Thymus (tissue), 11 donors: ENCODE data around the gene TNIP2. TPM values are rescaled to one million over a fixed set of nuclear protein-coding genes. Genes with fewer than 3 reads are reported as not detected.
A peak's percentile ranks its signal among the peaks of the same experiment; 100 is the strongest.

Experiments
- DNase-seq, 9 donors: peaks; one replicate each; pipeline ENCODE4 v3.0.0-alpha.2; 2013; ENCODE audit warnings: low spot score in 9 of 9, low read depth in 6 of 9, missing footprints in 1 of 9
- H3K27ac ChIP-seq, 2 donors: one replicate each; pipeline ENCODE4 v1.5.1; 2013; ENCODE audit warnings: control low read depth in 1 of 2, low read depth in 1 of 2, low read length in 1 of 2, mild to moderate bottlenecking in 1 of 2, moderate library complexity in 1 of 2
- H3K27me3 ChIP-seq, 2 donors: one replicate each; pipeline ENCODE4 v1.5.1; 2013; ENCODE audit warnings: low read length in 1 of 2; ENCODE audit not compliant: control insufficient read depth in 2 of 2, insufficient read depth in 1 of 2
- H3K36me3 ChIP-seq, 2 donors: one replicate each; pipeline ENCODE4 v1.5.1; 2013; ENCODE audit warnings: low read length in 1 of 2, mild to moderate bottlenecking in 1 of 2, moderate library complexity in 1 of 2; ENCODE audit not compliant: control insufficient read depth in 2 of 2, insufficient read depth in 2 of 2
- H3K4me1 ChIP-seq, 2 donors: one replicate each; pipeline ENCODE4 v1.5.1; 2013; ENCODE audit warnings: low read length in 2 of 2; ENCODE audit not compliant: control insufficient read depth in 2 of 2, insufficient read depth in 2 of 2
- H3K4me3 ChIP-seq, 2 donors: one replicate each; pipeline ENCODE4 v1.5.1; 2013; ENCODE audit warnings: low read length in 2 of 2, control low read depth in 1 of 2, mild to moderate bottlenecking in 1 of 2
- H3K9me3 ChIP-seq, 2 donors: one replicate each; pipeline ENCODE4 v1.5.1; 2013; ENCODE audit warnings: low read length in 1 of 2, mild to moderate bottlenecking in 1 of 2; ENCODE audit not compliant: control insufficient read depth in 2 of 2, insufficient read depth in 1 of 2
- WGBS: extraction: QIAGEN DNeasy Blood & Tissue Kit; methylation state at CpG from one replicate; pipeline ENCODE4 v1.1.7; 2013; 5-methylcytosine and 5-hydroxymethylcytosine counted together
- polyA plus RNA-seq: library from polyadenylated mRNA; stranded (reverse); fragments of 200-250 nt; gene quantifications from one replicate; pipeline ENCODE4 v1.2.3, GENCODE V29; 2013
- total RNA-seq: library from RNA; stranded (reverse); fragments of 120-200 nt; gene quantifications from one replicate; pipeline ENCODE4 v1.2.4, GENCODE V29; 2013
- donor health status: healthy.

Gene TNIP2
- total and polyA plus RNA-seq, 2 donors = 19.7 to 41.8 TPM

DNA sequence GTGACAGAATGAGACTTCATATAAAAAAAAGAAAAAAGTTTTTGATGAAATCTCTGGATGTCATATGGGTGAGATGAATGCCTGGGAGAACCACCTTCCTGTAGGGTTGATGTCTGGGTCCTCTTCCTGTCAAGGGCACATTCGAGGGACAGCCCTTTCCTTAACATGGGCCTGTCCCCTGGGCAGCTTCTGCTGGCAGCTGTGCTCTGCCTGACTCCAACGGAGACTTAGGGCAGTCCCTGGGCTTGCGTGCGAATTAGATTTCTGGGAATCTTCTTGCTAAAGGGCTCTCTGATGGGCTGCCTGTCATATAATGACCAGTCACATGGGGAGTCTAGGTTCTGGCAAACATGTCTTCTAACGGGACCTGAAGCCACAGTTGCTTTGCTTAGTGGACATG lies 40.7 kb downstream of the TNIP2 start:
- peaks cover 0 to 11% of the 10 kb centered on the region in 2 donors for H3K4me1 ChIP-seq
- peaks cover 38 to 40% of the 10 kb centered on the region in 2 donors for H3K36me3 ChIP-seq
- no peak overlapping the region for H3K27ac ChIP-seq
- H3K4me3 ChIP-seq = no peak overlapping the region
- H3K9me3 ChIP-seq = no peaks in the 10 kb centered on the region
- no peaks in the 10 kb centered on the region for H3K27me3 ChIP-seq
- WGBS = 86% methylated on average over 5 of the region's 5 CpGs
- DNase-seq = no peak

DNA sequence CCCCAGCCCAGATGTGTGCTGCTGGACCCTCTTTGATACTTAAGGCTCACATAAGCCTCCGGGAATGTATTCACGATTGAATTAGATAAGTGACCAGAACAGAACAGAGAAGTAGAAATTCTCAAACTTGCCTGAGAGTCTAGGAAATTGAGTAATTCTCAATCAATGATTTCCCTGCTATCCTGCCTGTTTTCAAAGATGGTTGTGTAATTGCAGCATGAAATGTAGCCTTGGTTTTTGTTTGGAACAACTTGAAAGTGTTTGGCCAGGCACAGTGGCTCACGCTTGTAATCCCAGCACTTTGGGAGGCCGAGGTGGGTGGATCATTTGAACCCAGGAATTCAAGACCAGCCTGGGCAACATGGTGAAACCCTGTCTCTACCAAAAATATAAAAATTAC lies 41.2 kb downstream of the TNIP2 start:
- H3K36me3 ChIP-seq = peaks cover 37 to 38% of the 10 kb centered on the region in 2 donors
- no peak for DNase-seq

DNA sequence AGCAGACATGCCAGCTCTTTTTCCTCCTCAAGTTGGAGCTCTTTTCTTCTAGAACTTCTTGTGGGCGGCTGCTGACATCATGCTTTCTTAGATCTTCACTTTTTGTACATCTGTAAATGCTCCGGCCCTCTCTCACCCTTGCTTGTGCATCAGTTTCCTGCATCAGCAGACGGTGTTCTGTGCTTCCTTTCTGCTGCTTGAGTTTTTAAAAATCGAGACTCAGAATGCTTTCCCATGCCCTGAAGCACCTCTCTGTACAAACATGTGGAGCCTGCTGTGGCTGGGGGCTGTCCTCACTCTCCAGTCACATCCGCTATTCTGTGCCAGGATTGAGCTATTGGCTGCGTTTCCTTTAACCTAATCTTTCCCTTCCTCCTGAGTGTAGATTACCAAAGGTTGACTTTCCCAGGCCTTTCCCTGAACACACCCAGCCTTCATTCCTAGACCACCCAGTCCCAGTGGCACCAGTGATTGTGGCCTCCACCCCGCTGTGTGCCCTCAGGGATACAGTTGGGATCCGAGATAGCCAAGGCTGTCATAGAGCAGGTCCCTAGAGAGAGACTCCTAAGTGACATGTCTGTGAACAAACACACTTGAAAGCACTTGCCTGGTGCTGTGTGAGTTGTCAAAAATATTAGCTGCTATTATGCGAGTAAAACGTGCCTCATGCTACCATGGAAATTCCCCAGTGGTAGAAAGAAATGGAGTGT lies 41.9 kb downstream of the TNIP2 start:
- DNase-seq = peak; percentile 3 to 66 (median 30)
- Histone ChIP-seq H3K9me3 (no peaks in the 10 kb centered on the region), H3K27ac (peak overlapping the region; percentile 33 to 71), H3K4me3 (no peak overlapping the region), H3K4me1 (peaks cover 0 to 11% of the 10 kb centered on the region in 2 donors), H3K36me3 (peaks cover 35 to 37% of the 10 kb centered on the region in 2 donors), H3K27me3 (no peaks in the 10 kb centered on the region)
- WGBS = 62% methylated on average over 10 of the region's 10 CpGs

More for the DNA sequence above, 41.2 kb downstream of the TNIP2 start:
- H3K9me3 ChIP-seq = no peaks in the 10 kb centered on the region
- no peak overlapping the region for H3K27ac ChIP-seq
- WGBS = 96% methylated on average over 4 of the region's 4 CpGs
- no peaks in the 10 kb centered on the region for H3K27me3 ChIP-seq
- no peak overlapping the region for H3K4me3 ChIP-seq
- H3K4me1 ChIP-seq = peaks cover 0 to 11% of the 10 kb centered on the region in 2 donors

DNA sequence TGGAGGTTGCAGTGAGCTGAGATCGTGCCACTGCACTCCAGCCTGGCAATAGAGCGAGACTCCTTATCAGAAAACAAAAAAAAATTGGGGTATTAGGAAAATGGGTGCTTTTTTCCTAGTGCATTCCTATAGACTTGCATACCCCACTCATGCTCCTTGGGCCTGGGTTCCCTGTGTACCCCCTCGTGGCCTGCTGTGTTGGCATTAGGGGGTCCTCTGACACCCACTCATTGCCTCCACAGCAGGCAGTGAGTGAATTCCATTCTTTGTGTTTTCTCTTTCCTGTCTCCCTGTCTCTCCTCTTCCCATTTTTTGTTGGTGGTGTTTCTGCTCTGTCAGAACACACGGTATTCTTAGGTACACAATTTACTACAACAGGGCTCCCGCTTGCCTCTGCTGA lies 42.8 kb downstream of the TNIP2 start:
- H3K4me1 ChIP-seq = peaks cover 0 to 11% of the 10 kb centered on the region in 2 donors
- no peak for DNase-seq
- peaks cover 32 to 35% of the 10 kb centered on the region in 2 donors for H3K36me3 ChIP-seq
- no peak overlapping the region for H3K27ac ChIP-seq
- no peaks in the 10 kb centered on the region for H3K27me3 ChIP-seq
- WGBS = 96% methylated on average over 5 of the region's 5 CpGs
- no peak overlapping the region for H3K4me3 ChIP-seq
- H3K9me3 ChIP-seq = no peaks in the 10 kb centered on the region

DNA sequence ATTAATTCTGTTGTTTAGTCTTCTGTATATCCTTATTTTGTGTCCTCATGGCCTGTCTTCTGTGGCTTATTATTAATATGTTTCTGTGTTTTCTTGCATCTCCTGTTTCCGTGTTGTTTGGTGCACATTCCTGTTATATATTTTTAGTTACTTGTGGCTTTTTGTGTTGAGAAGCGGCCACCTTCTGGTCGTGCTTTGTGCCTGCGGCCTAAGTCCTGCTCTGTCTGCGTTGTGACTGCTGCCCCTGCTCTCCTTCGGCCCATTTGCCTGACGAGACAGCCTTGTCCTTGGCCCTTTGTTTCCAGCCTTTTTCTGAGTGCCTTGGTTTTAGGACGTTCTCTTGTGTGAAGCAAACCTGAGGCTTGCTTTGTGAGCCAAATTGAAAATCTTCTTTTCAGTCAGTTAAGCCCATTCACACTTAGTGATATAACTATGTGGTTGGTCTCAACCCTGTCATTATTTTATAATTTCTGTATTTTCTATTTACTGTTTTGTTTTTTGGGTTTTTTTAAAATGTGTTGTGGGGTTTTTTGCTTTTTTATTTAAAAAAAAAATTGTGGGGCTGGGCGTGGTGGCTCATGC lies 43.8 kb downstream of the TNIP2 start:
- H3K27me3 ChIP-seq = no peaks in the 10 kb centered on the region
- DNase-seq = no peak
- peaks cover 32 to 41% of the 10 kb centered on the region in 2 donors for H3K36me3 ChIP-seq
- no peak overlapping the region for H3K27ac ChIP-seq
- H3K4me3 ChIP-seq = no peak overlapping the region
- H3K4me1 ChIP-seq = peaks cover 0 to 11% of the 10 kb centered on the region in 2 donors
- WGBS = 94% methylated on average over 9 of the region's 9 CpGs
- no peaks in the 10 kb centered on the region for H3K9me3 ChIP-seq

DNA sequence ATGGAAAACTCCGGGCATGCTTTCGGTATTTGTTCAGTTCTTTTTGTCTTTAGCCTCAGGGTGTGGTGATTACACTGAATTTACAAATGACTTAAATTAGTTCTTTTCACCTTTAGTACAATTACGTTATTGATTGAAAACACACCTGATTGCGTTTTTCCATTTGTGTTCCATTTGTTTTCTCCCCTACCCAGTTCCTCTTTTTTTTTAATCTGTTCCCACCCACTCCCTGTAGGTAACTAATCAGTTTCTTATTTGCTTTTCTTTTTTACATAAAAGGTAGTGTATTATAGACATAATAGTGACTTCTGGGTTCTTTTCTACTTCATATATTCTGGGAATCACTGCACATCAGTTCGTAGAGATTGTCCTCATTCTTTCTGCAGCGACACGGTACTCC lies 53.4 kb downstream of the TNIP2 start:
- Histone ChIP-seq H3K9me3 (no peaks in the 10 kb centered on the region), H3K27me3 (no peaks in the 10 kb centered on the region), H3K4me1 (no peaks in the 10 kb centered on the region), H3K27ac (no peak overlapping the region), H3K4me3 (no peak overlapping the region), H3K36me3 (peaks cover 61 to 64% of the 10 kb centered on the region in 2 donors)
- DNase-seq = no peak
- 90% methylated on average over 7 of the region's 7 CpGs for WGBS

DNA sequence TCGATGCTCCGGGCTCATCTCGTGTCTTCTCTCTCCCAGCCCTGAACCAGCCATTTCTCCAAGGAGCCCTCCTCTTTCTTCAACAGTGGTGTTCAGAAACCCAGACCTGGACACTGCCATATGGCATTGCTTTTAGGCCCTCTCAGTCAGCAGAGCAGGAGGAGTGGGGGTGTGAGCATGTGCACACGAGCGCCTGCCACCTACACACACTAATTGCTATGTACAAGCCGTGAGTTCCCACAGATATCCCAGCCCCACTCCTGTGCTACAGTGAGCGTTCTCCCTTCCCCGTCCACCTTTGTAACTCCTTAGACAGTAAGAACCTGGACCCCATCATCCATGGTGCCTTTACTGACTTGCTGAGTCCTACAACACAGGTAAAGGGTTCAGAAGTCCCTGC lies 53.8 kb downstream of the TNIP2 start:
- WGBS = 98% methylated on average over 8 of the region's 8 CpGs
- Histone ChIP-seq H3K27me3 (no peaks in the 10 kb centered on the region), H3K9me3 (no peaks in the 10 kb centered on the region), H3K4me1 (no peaks in the 10 kb centered on the region), H3K36me3 (peaks cover 65 to 66% of the 10 kb centered on the region in 2 donors), H3K27ac (no peak overlapping the region), H3K4me3 (no peak overlapping the region)
- no peak for DNase-seq

DNA sequence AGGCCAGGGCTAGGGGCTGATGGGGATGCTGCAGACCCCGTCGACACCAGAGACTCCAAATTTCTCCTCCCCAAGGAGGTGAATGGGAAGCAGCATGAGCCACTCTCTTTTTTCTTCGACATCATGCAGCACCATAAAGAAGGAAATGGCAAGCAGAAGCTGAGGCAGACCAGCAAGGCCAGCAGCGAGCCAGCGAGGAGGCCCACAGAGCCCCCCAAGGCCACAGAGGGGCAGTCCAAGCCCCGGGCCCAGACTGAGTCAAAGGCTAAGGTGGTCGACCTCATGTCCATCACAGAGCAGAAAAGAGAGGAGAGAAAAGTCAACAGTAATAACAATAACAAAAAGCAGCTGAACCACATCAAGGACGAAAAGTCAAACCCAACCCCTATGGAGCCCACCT lies 56.1 kb downstream of the TNIP2 start:
- WGBS = 97% methylated on average over 8 of the region's 8 CpGs
- no peak for DNase-seq

DNA sequence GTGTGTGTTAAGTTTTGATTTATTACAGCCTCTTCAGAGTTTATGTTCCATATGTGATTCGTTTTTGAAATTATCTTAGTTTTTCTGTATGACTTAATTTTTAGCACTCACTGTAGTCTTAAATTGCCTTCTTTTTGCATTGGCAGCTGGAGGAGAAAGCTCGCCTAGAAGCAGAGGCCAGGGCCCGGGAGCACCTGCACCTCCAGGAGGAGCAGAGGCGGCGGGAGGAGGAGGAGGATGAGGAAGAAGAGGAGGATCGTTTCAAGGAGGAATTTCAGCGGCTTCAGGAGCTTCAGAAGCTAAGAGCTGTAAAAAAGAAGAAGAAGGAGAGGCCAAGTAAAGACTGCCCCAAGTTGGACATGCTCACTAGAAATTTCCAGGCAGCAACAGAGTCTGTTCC lies 56.6 kb downstream of the TNIP2 start:
- H3K9me3 ChIP-seq = no peaks in the 10 kb centered on the region
- no peak overlapping the region for H3K27ac ChIP-seq
- peaks cover 76 to 89% of the 10 kb centered on the region in 2 donors for H3K36me3 ChIP-seq
- no peak for DNase-seq
- H3K4me3 ChIP-seq = no peak overlapping the region
- no peaks in the 10 kb centered on the region for H3K27me3 ChIP-seq
- WGBS = 96% methylated on average over 7 of the region's 7 CpGs
- no peaks in the 10 kb centered on the region for H3K4me1 ChIP-seq

More for the DNA sequence above, 56.1 kb downstream of the TNIP2 start:
- H3K4me3 ChIP-seq = no peak overlapping the region
- no peaks in the 10 kb centered on the region for H3K9me3 ChIP-seq
- no peak overlapping the region for H3K27ac ChIP-seq
- H3K4me1 ChIP-seq = no peaks in the 10 kb centered on the region
- H3K36me3 ChIP-seq = peaks cover 76 to 85% of the 10 kb centered on the region in 2 donors
- no peaks in the 10 kb centered on the region for H3K27me3 ChIP-seq
